ENCODE measurements around the gene SAMD4A.

Gene SAMD4A

DNA sequence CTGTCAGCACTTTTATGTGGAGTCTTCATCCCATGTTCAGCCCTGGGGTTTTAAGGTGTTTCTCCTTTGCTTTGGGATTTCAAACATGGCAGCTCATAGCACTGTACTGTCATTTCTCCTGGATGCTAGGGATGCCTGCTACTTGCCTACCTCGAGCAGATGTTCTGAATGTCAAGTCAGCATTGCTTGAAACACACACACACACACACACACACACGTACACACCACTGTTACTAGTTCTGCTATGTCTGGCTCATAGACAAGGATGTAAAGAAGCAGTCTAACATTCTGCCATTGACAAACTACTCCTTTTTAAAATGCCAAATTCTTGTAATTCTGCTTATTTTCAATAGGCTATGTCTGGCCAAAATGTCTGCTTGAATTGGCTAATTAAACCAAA is 72.7 kb downstream of the SAMD4A start:
- TF ChIP-seq TAF1 (IDR thresholded peaks at IDR 0.05; ENCODE audit: low read depth) (no peak), YY1 (IDR thresholded peaks at IDR 0.05; ENCODE audit: low read depth) (no peak), TEAD4 (IDR thresholded peaks at IDR 0.05) (no peak), CEBPB (IDR thresholded peaks at IDR 0.05) (no peak)
- TF ChIP-seq, protein P1, sequence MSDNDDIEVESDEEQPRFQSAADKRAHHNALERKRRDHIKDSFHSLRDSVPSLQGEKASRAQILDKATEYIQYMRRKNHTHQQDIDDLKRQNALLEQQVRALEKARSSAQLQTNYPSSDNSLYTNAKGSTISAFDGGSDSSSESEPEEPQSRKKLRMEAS (IDR thresholded peaks at IDR 0.05): no peak

GRCh38 chr14:54640506-54640905 is 73.6 kb downstream of the SAMD4A start:
- TF ChIP-seq USF1 (IDR thresholded peaks at IDR 0.05) (no peak), ZBTB7A (IDR thresholded peaks at IDR 0.05; ENCODE audit: low read depth) (no peak), RAD21 (IDR thresholded peaks at IDR 0.05; ENCODE audit: low read depth) (no peak)

GRCh38 chr14:54642121-54642520 is 75.2 kb downstream of the SAMD4A start:
- no peak for TF ChIP-seq EGR1 (IDR thresholded peaks at IDR 0.05)
- no peak for TF ChIP-seq RAD21 (IDR thresholded peaks at IDR 0.05; ENCODE audit: low read depth)
- TF ChIP-seq FOXM1 (IDR thresholded peaks at IDR 0.05; ENCODE audit: borderline replicate concordance, low read depth): no peak
- TF ChIP-seq USF1 (IDR thresholded peaks at IDR 0.05): no peak
- TF ChIP-seq TAF1 (IDR thresholded peaks at IDR 0.05; ENCODE audit: low read depth): no peak
- no peak for TF ChIP-seq NFIC (IDR thresholded peaks at IDR 0.05)

- TF ChIP-seq RAD21 (IDR thresholded peaks at IDR 0.05; ENCODE audit: low read depth) (peak; percentile 26; the same call in 1 of the 2 replicates), TCF12 (IDR thresholded peaks at IDR 0.05; ENCODE audit: low read depth) (no peak)
These were observed 76.1 kb downstream of the SAMD4A start for GRCh38 chr14:54642801-54643695.

GRCh38 chr14:54643696-54644176 is 76.8 kb downstream of the SAMD4A start:
- TF ChIP-seq ZBTB7A (IDR thresholded peaks at IDR 0.05; ENCODE audit: low read depth) (no peak), CREB1 (IDR thresholded peaks at IDR 0.05; ENCODE audit: low read depth) (no peak), TEAD4 (IDR thresholded peaks at IDR 0.05) (no peak), TAF1 (IDR thresholded peaks at IDR 0.05; ENCODE audit: low read depth) (no peak), TCF12 (IDR thresholded peaks at IDR 0.05; ENCODE audit: low read depth) (no peak), EGR1 (IDR thresholded peaks at IDR 0.05) (no peak), RAD21 (IDR thresholded peaks at IDR 0.05; ENCODE audit: low read depth) (no peak), FOXM1 (IDR thresholded peaks at IDR 0.05; ENCODE audit: borderline replicate concordance, low read depth) (no peak), EP300 (IDR thresholded peaks at IDR 0.05; ENCODE audit: borderline replicate concordance) (no peak), YY1 (IDR thresholded peaks at IDR 0.05; ENCODE audit: low read depth) (no peak), CEBPB (IDR thresholded peaks at IDR 0.05) (no peak), NFIC (IDR thresholded peaks at IDR 0.05) (no peak), USF1 (IDR thresholded peaks at IDR 0.05) (no peak)
- TF ChIP-seq, protein P2, sequence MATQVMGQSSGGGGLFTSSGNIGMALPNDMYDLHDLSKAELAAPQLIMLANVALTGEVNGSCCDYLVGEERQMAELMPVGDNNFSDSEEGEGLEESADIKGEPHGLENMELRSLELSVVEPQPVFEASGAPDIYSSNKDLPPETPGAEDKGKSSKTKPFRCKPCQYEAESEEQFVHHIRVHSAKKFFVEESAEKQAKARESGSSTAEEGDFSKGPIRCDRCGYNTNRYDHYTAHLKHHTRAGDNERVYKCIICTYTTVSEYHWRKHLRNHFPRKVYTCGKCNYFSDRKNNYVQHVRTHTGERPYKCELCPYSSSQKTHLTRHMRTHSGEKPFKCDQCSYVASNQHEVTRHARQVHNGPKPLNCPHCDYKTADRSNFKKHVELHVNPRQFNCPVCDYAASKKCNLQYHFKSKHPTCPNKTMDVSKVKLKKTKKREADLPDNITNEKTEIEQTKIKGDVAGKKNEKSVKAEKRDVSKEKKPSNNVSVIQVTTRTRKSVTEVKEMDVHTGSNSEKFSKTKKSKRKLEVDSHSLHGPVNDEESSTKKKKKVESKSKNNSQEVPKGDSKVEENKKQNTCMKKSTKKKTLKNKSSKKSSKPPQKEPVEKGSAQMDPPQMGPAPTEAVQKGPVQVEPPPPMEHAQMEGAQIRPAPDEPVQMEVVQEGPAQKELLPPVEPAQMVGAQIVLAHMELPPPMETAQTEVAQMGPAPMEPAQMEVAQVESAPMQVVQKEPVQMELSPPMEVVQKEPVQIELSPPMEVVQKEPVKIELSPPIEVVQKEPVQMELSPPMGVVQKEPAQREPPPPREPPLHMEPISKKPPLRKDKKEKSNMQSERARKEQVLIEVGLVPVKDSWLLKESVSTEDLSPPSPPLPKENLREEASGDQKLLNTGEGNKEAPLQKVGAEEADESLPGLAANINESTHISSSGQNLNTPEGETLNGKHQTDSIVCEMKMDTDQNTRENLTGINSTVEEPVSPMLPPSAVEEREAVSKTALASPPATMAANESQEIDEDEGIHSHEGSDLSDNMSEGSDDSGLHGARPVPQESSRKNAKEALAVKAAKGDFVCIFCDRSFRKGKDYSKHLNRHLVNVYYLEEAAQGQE (IDR thresholded peaks at IDR 0.05; ENCODE audit: low read depth): no peak
- TF ChIP-seq, protein P1 (IDR thresholded peaks at IDR 0.05): no peak

DNA sequence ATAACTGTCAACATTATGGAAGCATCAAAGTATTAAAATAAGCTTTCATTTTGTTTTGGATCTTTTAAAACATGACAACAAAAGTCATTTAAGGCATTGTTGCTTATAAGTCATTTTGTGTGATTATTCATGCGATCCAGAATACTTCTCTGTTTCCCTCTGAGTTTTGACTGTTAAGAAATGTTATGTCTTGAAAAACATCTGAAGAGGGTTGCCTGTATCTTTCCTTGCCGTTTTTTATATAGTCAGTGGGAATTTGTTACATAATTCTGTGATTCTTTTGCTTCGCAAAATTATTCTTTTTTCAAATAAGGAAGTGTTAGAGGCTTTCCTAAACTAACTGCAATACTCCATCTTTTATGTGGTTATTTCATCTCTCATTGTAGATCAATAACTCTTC is 78.7 kb downstream of the SAMD4A start:
- TF ChIP-seq YY1 (IDR thresholded peaks at IDR 0.05; ENCODE audit: low read depth) (no peak), TAF1 (IDR thresholded peaks at IDR 0.05; ENCODE audit: low read depth) (no peak)
- TF ChIP-seq, protein P1 (IDR thresholded peaks at IDR 0.05): no peak

- TF ChIP-seq, protein P1 (IDR thresholded peaks at IDR 0.05): no peak
- TF ChIP-seq TEAD4 (IDR thresholded peaks at IDR 0.05): no peak
- TF ChIP-seq, protein P2 (IDR thresholded peaks at IDR 0.05; ENCODE audit: low read depth): no peak
- TF ChIP-seq CREB1 (IDR thresholded peaks at IDR 0.05; ENCODE audit: low read depth): no peak
These were observed 79.7 kb downstream of the SAMD4A start for GRCh38 chr14:54646626-54647025.

All from Ishikawa (cell line).